Gastrocnemius medialis (tissue), 4 donors: Measurements from ENCODE around the gene GLYATL1B. TPM values are rescaled to one million over a fixed set of nuclear protein-coding genes. Genes with fewer than 3 reads are reported as not detected.

ENCODE experiments used
- ATAC-seq, 2 donors: fragments of 150-250 bp; one replicate each; pipeline ENCODE4 v1.9.1; 2016
- DNase-seq, 2 donors: peaks; one replicate each; pipeline ENCODE4 v3.0.0-alpha.2; 2019
- H3K27ac ChIP-seq, 4 donors: fragments of 200-600 bp; sonication (generic); 1 replicate in 1 of 4; 2 replicates in 3 of 4; pipeline ENCODE4 v1.5.1; 2016 to 2018; ENCODE audit warnings: mild to moderate bottlenecking in 2 of 4, moderate library complexity in 1 of 4
- H3K27me3 ChIP-seq, 3 donors: fragments of 200-600 bp; sonication (generic) in 2 of 3; 1 replicate in 1 of 3; 2 replicates in 2 of 3; pipeline versions ENCODE4 v1.5.1 to v1.6.0; 2016 to 2019; ENCODE audit warnings: mild to moderate bottlenecking in 1 of 3, moderate library complexity in 1 of 3
- H3K36me3 ChIP-seq, 2 donors: fragments of 200-600 bp; sonication (generic) in 1 of 2; one replicate each; pipeline ENCODE4 v1.5.1; 2017 to 2018
- H3K4me1 ChIP-seq, 2 donors: fragments of 200-600 bp; sonication (generic) in 1 of 2; one replicate each; pipeline ENCODE4 v1.5.1; 2016 to 2017; ENCODE audit warnings: mild to moderate bottlenecking in 2 of 2
- H3K4me3 ChIP-seq, 4 donors: fragments of 200-600 bp; sonication (generic) in 3 of 4; 1 replicate in 1 of 4; 2 replicates in 3 of 4; pipeline ENCODE4 v1.5.1; 2016 to 2019; ENCODE audit warnings: mild to moderate bottlenecking in 2 of 4
- H3K9me3 ChIP-seq, 3 donors: fragments of 200-600 bp; sonication (generic) in 2 of 3; 1 replicate in 1 of 3; 2 replicates in 2 of 3; pipeline ENCODE4 v1.5.1; 2016 to 2019
- POLR2A ChIP-seq, 2 donors: fragments of 450-650 bp; IDR thresholded peaks; one replicate each; pipeline ENCODE4 v1.6.1; 2017; ENCODE audit warnings: antibody characterized with exemption in 2 of 2, mild to moderate bottlenecking in 2 of 2, moderate library complexity in 2 of 2
- in situ Hi-C, 4 donors: fragments of 200-750 bp; cut with MboI; loops; one replicate each; pipeline versions ENCODE4 v1.15.0 to v1.8.0; 2017; ENCODE audit warnings: low sequenced_read_pairs in 4 of 4
- intact Hi-C: fragments of 100-400 bp; cut with DNase I; formaldehyde crosslinking; loops from one replicate; pipeline ENCODE4 v1.15.1; 2023; ENCODE audit warnings: low total_unique reads
- total RNA-seq, 4 donors: library from RNA; depleted of rRNA; stranded (reverse); fragments of >200 nt; gene quantifications; one replicate each; pipeline versions ENCODE4 v1.1.0 to v1.2.3, GENCODE V29; 2016
- TF ChIP-seq, protein P1 (sequence below), 5 experiments: fragments of 450-650 bp in 3 of 5; fragments of 200-600 bp in 2 of 5; sonication (generic) in 2 of 5; IDR thresholded peaks in 4 of 5; conservative IDR thresholded peaks in 1 of 5; 1 replicate in 4 of 5; 2 replicates in 1 of 5; pipeline ENCODE4 v1.5.1; 2016 to 2019; ENCODE audit warnings: antibody characterized with exemption in 5 of 5, mild to moderate bottlenecking in 3 of 5, moderate library complexity in 3 of 5

The GLYATL1B gene
- total RNA-seq, 4 donors from 2014 or later: not detected

DNA sequence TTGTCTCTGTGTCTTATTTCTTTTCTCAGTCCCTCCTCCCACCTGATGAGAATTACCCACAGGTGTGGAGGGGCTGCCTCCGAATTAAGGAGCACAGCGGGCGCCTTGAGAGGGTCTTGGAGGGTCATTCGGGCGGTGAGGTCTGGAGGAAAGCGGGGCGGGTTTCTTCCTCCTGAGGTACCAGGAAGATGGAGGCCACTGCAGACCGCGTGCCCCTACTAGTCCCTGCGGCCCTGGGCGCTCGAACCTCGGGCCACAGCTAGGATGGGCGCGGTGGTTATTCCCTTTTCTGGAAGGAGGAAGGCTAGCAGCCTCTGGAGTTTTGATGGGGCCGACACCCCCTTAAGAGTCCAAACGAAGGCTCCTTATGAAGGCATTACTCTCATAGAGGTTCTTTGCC lies 51.1 kb downstream of the GLYATL1B start:
- Histone ChIP-seq H3K27me3 (no peaks in the 10 kb centered on the region), H3K9me3 (no peaks in the 10 kb centered on the region), H3K27ac (no peak overlapping the region), H3K36me3 (no peaks in the 10 kb centered on the region), H3K4me3 (no peak overlapping the region), H3K4me1 (no peaks in the 10 kb centered on the region)
- in situ Hi-C loops: loop anchor here (25.0 kb wide), 3 partner anchors 475 to 575 kb away; no protein-coding TSS in a partner anchor
- DNase-seq (no peak), ATAC-seq (no peak)
- intact Hi-C loops: no loop called here
- TF ChIP-seq, protein P1, sequence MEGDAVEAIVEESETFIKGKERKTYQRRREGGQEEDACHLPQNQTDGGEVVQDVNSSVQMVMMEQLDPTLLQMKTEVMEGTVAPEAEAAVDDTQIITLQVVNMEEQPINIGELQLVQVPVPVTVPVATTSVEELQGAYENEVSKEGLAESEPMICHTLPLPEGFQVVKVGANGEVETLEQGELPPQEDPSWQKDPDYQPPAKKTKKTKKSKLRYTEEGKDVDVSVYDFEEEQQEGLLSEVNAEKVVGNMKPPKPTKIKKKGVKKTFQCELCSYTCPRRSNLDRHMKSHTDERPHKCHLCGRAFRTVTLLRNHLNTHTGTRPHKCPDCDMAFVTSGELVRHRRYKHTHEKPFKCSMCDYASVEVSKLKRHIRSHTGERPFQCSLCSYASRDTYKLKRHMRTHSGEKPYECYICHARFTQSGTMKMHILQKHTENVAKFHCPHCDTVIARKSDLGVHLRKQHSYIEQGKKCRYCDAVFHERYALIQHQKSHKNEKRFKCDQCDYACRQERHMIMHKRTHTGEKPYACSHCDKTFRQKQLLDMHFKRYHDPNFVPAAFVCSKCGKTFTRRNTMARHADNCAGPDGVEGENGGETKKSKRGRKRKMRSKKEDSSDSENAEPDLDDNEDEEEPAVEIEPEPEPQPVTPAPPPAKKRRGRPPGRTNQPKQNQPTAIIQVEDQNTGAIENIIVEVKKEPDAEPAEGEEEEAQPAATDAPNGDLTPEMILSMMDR (IDR thresholded peaks at IDR 0.05 in 4 of 5, conservative IDR thresholded peaks at IDR 0.05 in 1 of 5): no peak
- no peak for TF ChIP-seq POLR2A (IDR thresholded peaks at IDR 0.05)

DNA sequence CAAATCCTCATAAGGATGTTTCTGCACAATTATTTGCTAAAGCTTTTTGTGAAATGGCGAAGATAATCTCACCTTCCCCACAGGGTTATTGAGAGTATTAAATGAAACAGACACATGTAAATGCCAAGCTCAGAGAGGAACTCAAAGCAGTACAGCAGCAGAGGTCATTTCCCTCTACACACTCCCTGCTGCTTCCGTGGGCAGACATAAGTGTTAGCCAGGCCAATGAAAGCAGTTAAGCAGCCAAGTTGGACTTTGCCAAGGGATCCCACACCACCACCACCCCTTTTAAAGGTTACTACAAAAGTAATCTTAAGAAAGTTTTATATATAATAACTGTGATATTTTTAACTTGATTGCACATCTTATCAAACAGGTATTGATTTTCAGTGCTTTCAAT lies 52.5 kb downstream of the GLYATL1B start:
- in situ Hi-C loops (loop anchor here (25.0 kb wide), 3 partner anchors 476 to 576 kb away; no protein-coding TSS in a partner anchor), intact Hi-C loops (no loop called here)
- H3K9me3 ChIP-seq: no peaks in the 10 kb centered on the region
- no peaks in the 10 kb centered on the region for H3K27me3 ChIP-seq
- H3K36me3 ChIP-seq: no peaks in the 10 kb centered on the region
- TF ChIP-seq, protein P1 (IDR thresholded peaks at IDR 0.05 in 4 of 5, conservative IDR thresholded peaks at IDR 0.05 in 1 of 5): no peak
- TF ChIP-seq POLR2A (IDR thresholded peaks at IDR 0.05): no peak
- no peak for DNase-seq
- peaks cover 0 to 3% of the 10 kb centered on the region in 2 donors for H3K4me1 ChIP-seq
- no peak overlapping the region for H3K4me3 ChIP-seq
- ATAC-seq: no peak
- H3K27ac ChIP-seq: no peak overlapping the region

DNA sequence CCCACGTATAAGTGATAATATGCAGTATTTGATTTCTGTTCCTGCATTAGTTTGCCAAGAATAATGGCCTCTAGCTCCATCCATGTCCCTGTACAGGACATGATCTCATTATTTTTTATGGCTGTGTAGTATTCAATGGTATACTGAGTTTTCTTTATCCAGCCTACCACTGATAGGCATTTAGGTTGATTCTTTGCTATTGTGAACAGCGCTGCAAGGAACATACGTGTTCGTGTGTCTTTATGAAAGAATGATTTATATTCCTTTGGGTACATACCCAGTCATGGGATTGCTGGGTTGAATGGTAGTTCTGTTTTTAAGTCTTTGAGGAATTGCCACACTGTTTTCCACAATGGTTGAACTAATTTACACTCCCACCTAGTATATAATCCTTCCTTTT lies 55.1 kb downstream of the GLYATL1B start:
- in situ Hi-C loops: loop anchor here (25.0 kb wide), 3 partner anchors 479 to 579 kb away; no protein-coding TSS in a partner anchor
- no peak for TF ChIP-seq POLR2A (IDR thresholded peaks at IDR 0.05)
- TF ChIP-seq, protein P1 (IDR thresholded peaks at IDR 0.05 in 4 of 5, conservative IDR thresholded peaks at IDR 0.05 in 1 of 5): no peak
- ATAC-seq (no peak), DNase-seq (no peak)
- Histone ChIP-seq H3K27me3 (no peaks in the 10 kb centered on the region), H3K36me3 (no peaks in the 10 kb centered on the region), H3K27ac (no peak overlapping the region), H3K4me3 (no peak overlapping the region), H3K4me1 (peaks cover 7 to 12% of the 10 kb centered on the region in 2 donors), H3K9me3 (no peaks in the 10 kb centered on the region)
- intact Hi-C loops: loop anchor here (5.0 to 10.0 kb wide), 2 partner anchors 404 to 564 kb away; partner anchors contain the start of genes LPXN and ZFP91

DNA sequence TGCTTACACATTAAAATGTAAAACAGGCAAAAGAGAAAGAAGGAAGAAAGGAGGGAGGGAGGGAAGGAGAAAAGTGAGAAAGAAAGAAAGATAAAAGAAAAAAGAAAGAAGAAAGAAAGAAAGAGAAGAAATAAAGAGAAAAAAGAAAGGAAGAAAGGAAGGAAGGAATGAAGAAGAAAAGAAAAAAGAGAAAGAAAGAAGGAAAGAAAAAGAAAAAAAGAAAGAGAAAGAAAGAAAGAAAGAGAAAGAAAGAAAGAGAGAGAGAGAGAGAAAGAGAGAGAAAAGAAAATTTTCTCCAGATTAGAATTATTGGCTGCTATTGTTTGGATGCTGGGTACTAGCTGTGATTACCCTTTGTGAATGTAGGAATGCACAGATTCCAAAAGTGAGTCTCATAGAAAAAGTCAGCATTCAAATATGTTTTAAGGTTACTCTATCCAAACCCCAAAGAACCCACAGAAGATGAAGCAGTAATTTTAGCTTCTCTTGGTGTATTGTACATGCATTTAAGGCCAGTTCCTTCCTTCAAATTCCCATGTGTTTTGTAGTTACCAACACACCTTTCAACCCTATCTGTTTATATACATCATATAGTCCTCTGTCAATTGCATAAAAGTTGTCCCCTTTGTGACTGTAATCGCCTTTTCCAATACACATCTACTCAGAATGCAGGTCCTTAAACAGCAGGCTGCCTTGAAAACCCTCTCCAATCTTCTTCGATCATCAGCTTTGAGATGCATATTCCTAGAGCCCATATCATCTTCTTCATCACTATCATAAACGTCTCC lies 55.8 kb downstream of the GLYATL1B start:
- H3K27ac ChIP-seq: peak overlapping the region; percentile 70 to 82 (median 80)
- in situ Hi-C loops (loop anchor here (25.0 kb wide), 3 partner anchors 480 to 580 kb away; no protein-coding TSS in a partner anchor), intact Hi-C loops (loop anchor here (5.0 to 10.0 kb wide), 2 partner anchors 403 to 565 kb away; partner anchors contain the start of genes LPXN and ZFP91)
- H3K4me1 ChIP-seq: peaks cover 7 to 12% of the 10 kb centered on the region in 2 donors
- peak overlapping the region; percentile 68 to 90 (median 80) for H3K4me3 ChIP-seq
- ATAC-seq (no peak), DNase-seq (no peak)
- no peak for TF ChIP-seq POLR2A (IDR thresholded peaks at IDR 0.05)
- TF ChIP-seq, protein P1 (IDR thresholded peaks at IDR 0.05 in 4 of 5, conservative IDR thresholded peaks at IDR 0.05 in 1 of 5): no peak
- no peaks in the 10 kb centered on the region for H3K9me3 ChIP-seq
- no peaks in the 10 kb centered on the region for H3K36me3 ChIP-seq
- no peaks in the 10 kb centered on the region for H3K27me3 ChIP-seq
